Natural killer cell (primary cell): Measurements from ENCODE around the gene ALKAL2. TPM values are rescaled to one million over a fixed set of nuclear protein-coding genes. Genes with fewer than 3 reads are reported as not detected.

Experiments used
- ATAC-seq, 3 donors: fragments of 150-1000 bp in 2 of 3; fragments of 200-7000 bp in 1 of 3; cut with Tn5 transposase; 1 replicate in 1 of 3; 2 replicates in 2 of 3; pipeline ENCODE4 v1.10.0; 2021; ENCODE audit warnings: mild to moderate bottlenecking in 2 of 3, moderate library complexity in 2 of 3
- DNase-seq, 2 donors: peaks; one replicate each; pipeline versions ENCODE4 v3.0.0 to v3.0.0-alpha.2; 2013 to 2021; ENCODE audit warnings: mixed read lengths in 1 of 2
- H3K27ac ChIP-seq: one replicate; pipeline ENCODE4 v1.5.1; 2013; ENCODE audit warnings: mild to moderate bottlenecking, low read length
- H3K27me3 ChIP-seq: one replicate; pipeline ENCODE4 v1.6.1; 2013; ENCODE audit warnings: low read length; ENCODE audit not compliant: control insufficient read depth, insufficient read depth
- H3K36me3 ChIP-seq: one replicate; pipeline ENCODE4 v1.6.1; 2013; ENCODE audit warnings: low read length; ENCODE audit not compliant: control insufficient read depth, insufficient read depth
- H3K4me1 ChIP-seq: one replicate; pipeline ENCODE4 v1.6.1; 2013; ENCODE audit warnings: low read length; ENCODE audit not compliant: control insufficient read depth, insufficient read depth
- H3K4me3 ChIP-seq: one replicate; pipeline ENCODE4 v1.5.1; 2013; ENCODE audit warnings: low read length
- H3K9me3 ChIP-seq: one replicate; pipeline ENCODE4 v1.6.1; 2013; ENCODE audit warnings: low read length; ENCODE audit not compliant: control insufficient read depth, insufficient read depth
- H3K27ac Mint-ChIP-seq, 2 donors: one replicate each; pipeline ENCODE4 v1.8.0; 2022; ENCODE audit warnings: mild to moderate bottlenecking in 2 of 2, mixed read lengths in 2 of 2, moderate library complexity in 1 of 2
- H3K27me3 Mint-ChIP-seq, 2 donors: one replicate each; pipeline ENCODE4 v1.8.0; 2022; ENCODE audit warnings: low read depth in 2 of 2, mixed read lengths in 2 of 2
- H3K36me3 Mint-ChIP-seq: one replicate; pipeline ENCODE4 v1.8.0; 2022; ENCODE audit warnings: mixed read lengths
- H3K4me1 Mint-ChIP-seq, 2 donors: one replicate each; pipeline ENCODE4 v1.8.0; 2022; ENCODE audit warnings: mixed read lengths in 2 of 2
- H3K4me3 Mint-ChIP-seq: one replicate; pipeline ENCODE4 v1.8.0; 2022; ENCODE audit warnings: mild to moderate bottlenecking, moderate library complexity, mixed read lengths
- H3K9me3 Mint-ChIP-seq, 2 donors: one replicate each; pipeline ENCODE4 v1.8.0; 2022; ENCODE audit warnings: mixed read lengths in 2 of 2
- CTCF ChIP-seq: fragments of 200-600 bp; IDR thresholded peaks from one replicate; pipeline ENCODE4 v1.8.0; 2022; ENCODE audit warnings: antibody characterized with exemption
- WGBS: methylation state at CpG from one replicate; pipeline ENCODE4 v1.1.7; 2013; ENCODE audit warnings: missing lambda C conversion rate; ENCODE audit not compliant: insufficient coverage; 5-methylcytosine and 5-hydroxymethylcytosine counted together
- intact Hi-C: fragments of 100-400 bp; cut with micrococcal nuclease; formaldehyde crosslinking; loops from one replicate; pipeline ENCODE4 v1.14.2; 2022
- total RNA-seq, 4 donors: library from RNA; stranded (reverse); fragments of 120-200 nt in 1 of 4; gene quantifications; one replicate each; pipeline versions ENCODE4 v1.2.3 to v1.2.4, GENCODE V29; 2013 to 2022

Gene ALKAL2
- total RNA-seq, 3 donors from 2014 or later (not counting 1 experiment from before 2014, with no cell fraction given): 1.1 to 2.0 (median 1.7) TPM

DNA sequence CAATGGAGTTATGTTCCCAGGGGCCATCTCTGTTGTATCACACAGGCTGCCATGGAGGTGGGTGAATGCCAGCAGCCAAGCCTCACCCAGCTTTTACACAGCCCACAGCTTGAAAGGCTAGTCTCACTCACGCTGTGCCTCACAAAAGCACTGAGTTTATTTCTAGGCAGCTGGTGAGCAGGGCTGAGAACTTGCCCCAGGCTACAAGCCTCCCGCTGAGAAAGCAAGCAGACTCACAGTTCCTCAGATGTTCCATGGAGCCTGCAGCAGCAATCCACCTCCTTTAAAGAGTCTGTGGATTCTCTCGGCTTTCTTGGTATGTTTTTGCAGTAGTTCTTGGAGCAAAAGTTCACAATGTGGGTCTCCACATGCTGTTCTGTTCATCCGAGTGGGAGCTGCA, 40.9 kb upstream of the ALKAL2 start:
- no peaks in the 10 kb centered on the region for H3K9me3 ChIP-seq
- no peaks in the 10 kb centered on the region for H3K36me3 ChIP-seq
- H3K9me3 Mint-ChIP-seq: no peaks in the 10 kb centered on the region
- no peak overlapping the region for H3K27ac ChIP-seq
- TF ChIP-seq CTCF: no peak
- no peak for DNase-seq
- 94% methylated on average over 4 of the region's 4 CpGs for WGBS
- intact Hi-C loops: no loop called here
- H3K4me1 Mint-ChIP-seq: peaks cover 0 to 4% of the 10 kb centered on the region in 2 donors
- H3K36me3 Mint-ChIP-seq: peaks cover 8% of the 10 kb centered on the region
- no peak overlapping the region for H3K4me3 ChIP-seq
- no peak for ATAC-seq
- no peaks in the 10 kb centered on the region for H3K27me3 ChIP-seq
- peaks cover 37 to 72% of the 10 kb centered on the region in 2 donors for H3K27me3 Mint-ChIP-seq
- H3K4me1 ChIP-seq: no peaks in the 10 kb centered on the region
- no peak overlapping the region for H3K27ac Mint-ChIP-seq
- no peak overlapping the region for H3K4me3 Mint-ChIP-seq

DNA sequence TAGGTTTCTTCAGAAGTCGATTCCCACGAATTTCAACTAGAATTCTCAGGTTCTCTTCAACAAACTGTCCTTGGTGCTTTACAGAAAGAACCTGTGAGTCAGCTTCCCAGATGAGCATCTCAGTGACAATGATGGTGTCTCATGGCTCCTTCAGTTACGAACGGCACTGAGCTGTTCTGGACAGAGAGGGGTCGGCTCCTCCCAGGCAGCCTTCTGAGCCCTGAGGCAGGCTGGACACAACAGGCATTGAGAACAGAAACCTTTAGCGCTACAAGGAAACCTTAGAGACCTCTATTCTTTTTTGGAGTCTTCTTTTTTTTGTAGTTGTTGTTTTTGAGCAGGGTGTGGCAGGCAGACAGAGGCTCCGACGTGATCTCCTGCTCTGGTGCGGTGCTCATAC, 35.1 kb upstream of the ALKAL2 start:
- intact Hi-C loops: no loop called here
- no peak overlapping the region for H3K4me3 Mint-ChIP-seq
- WGBS: 90% methylated on average over 6 of the region's 9 CpGs
- Histone ChIP-seq H3K27ac (no peak overlapping the region), H3K27me3 (no peaks in the 10 kb centered on the region), H3K4me3 (no peak overlapping the region), H3K4me1 (peaks cover 15% of the 10 kb centered on the region), H3K9me3 (no peaks in the 10 kb centered on the region), H3K36me3 (no peaks in the 10 kb centered on the region)
- no peaks in the 10 kb centered on the region for H3K9me3 Mint-ChIP-seq
- peaks cover 13% of the 10 kb centered on the region in 2 donors for H3K4me1 Mint-ChIP-seq
- H3K27me3 Mint-ChIP-seq: peaks cover 23 to 41% of the 10 kb centered on the region in 2 donors
- ATAC-seq: no peak
- peaks cover 8% of the 10 kb centered on the region for H3K36me3 Mint-ChIP-seq
- TF ChIP-seq CTCF: no peak
- H3K27ac Mint-ChIP-seq: no peak overlapping the region
- no peak for DNase-seq

DNA sequence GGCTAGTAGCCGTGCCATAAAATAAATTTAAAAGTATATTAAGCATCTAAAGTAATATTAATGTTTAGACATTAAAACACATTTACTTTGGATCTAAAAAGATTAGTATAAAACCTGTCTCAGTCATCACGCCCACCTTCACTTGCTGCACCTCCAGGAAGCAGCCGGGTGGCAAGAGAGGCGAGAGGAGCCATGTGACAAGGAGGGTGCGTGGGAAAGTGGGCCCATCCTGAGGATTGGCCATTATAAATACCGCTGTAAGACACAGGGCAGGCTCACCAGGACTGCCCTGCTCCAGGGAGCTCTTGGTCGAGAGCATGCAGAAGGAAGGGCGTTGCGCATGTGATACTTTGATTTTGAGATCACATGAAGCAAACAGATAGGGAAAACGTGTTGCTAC, 34.4 kb upstream of the ALKAL2 start:
- no peak overlapping the region for H3K27ac ChIP-seq
- H3K27me3 ChIP-seq: no peaks in the 10 kb centered on the region
- no peak overlapping the region for H3K4me3 Mint-ChIP-seq
- H3K4me1 ChIP-seq: peaks cover 23% of the 10 kb centered on the region
- peaks cover 20% of the 10 kb centered on the region in 2 donors for H3K4me1 Mint-ChIP-seq
- no peak for ATAC-seq
- no peaks in the 10 kb centered on the region for H3K9me3 ChIP-seq
- H3K36me3 ChIP-seq: no peaks in the 10 kb centered on the region
- no peaks in the 10 kb centered on the region for H3K9me3 Mint-ChIP-seq
- H3K4me3 ChIP-seq: no peak overlapping the region
- intact Hi-C loops: no loop called here
- no peak overlapping the region for H3K27ac Mint-ChIP-seq
- 84% methylated on average over 9 of the region's 10 CpGs for WGBS
- peaks cover 20 to 40% of the 10 kb centered on the region in 2 donors for H3K27me3 Mint-ChIP-seq
- peaks cover 4% of the 10 kb centered on the region for H3K36me3 Mint-ChIP-seq
- DNase-seq: no peak
- no peak for TF ChIP-seq CTCF

- peak overlapping the region; percentile 28 for H3K4me3 Mint-ChIP-seq
- no peak for TF ChIP-seq CTCF
- H3K27me3 Mint-ChIP-seq: peaks cover 11 to 31% of the 10 kb centered on the region in 2 donors
- no peak overlapping the region for H3K27ac Mint-ChIP-seq
- H3K27ac ChIP-seq: no peak overlapping the region
- DNase-seq: no peak
- H3K4me1 Mint-ChIP-seq: peaks cover 23% of the 10 kb centered on the region in 2 donors
- H3K4me3 ChIP-seq: no peak overlapping the region
- no peak for ATAC-seq
- H3K9me3 ChIP-seq: no peaks in the 10 kb centered on the region
- no peaks in the 10 kb centered on the region for H3K27me3 ChIP-seq
- no peaks in the 10 kb centered on the region for H3K36me3 ChIP-seq
- 89% methylated on average over 4 of the region's 4 CpGs for WGBS
- peaks cover 23% of the 10 kb centered on the region for H3K4me1 ChIP-seq
- intact Hi-C loops: no loop called here
- H3K36me3 Mint-ChIP-seq: no peaks in the 10 kb centered on the region
- H3K9me3 Mint-ChIP-seq: no peaks in the 10 kb centered on the region
Measured at GRCh38 chr2:320561-320960, 32.7 kb upstream of the ALKAL2 start.
